ENCODE measurements around the gene KIRREL1. TPM values are rescaled to one million over a fixed set of nuclear protein-coding genes. Genes with fewer than 3 reads are reported as not detected.

KIRREL1 gene
- total RNA-seq, 2 donors from 2014 or later, result 5.8 to 12.8 TPM

GRCh38 chr1:158147401-158147800, 154.0 kb downstream of the KIRREL1 start:
- intact Hi-C loops (cut with DNase I), result no loop called here
- Histone ChIP-seq H3K4me1 (peaks cover 7% of the 10 kb centered on the region), H3K27me3 (no peaks in the 10 kb centered on the region), H3K9me3 (no peaks in the 10 kb centered on the region), H3K27ac (no peak overlapping the region), H3K36me3 (no peaks in the 10 kb centered on the region), H3K4me3 (no peak overlapping the region), H3K9ac (ENCODE audit: low read depth in 2 of 2, low read length in 2 of 2) (no peak overlapping the region)
- TF ChIP-seq CTCF (IDR thresholded peaks at IDR 0.05), result no peak
- no peak for DNase-seq

GRCh38 chr1:158147869-158148268, 154.4 kb downstream of the KIRREL1 start:
- H3K4me1 ChIP-seq, result peaks cover 7% of the 10 kb centered on the region
- no peak for TF ChIP-seq CTCF (IDR thresholded peaks at IDR 0.05)
- H3K4me3 ChIP-seq, result no peak overlapping the region
- no peak for DNase-seq
- no peaks in the 10 kb centered on the region for H3K9me3 ChIP-seq
- intact Hi-C loops (cut with DNase I), result no loop called here
- no peaks in the 10 kb centered on the region for H3K36me3 ChIP-seq
- no peak overlapping the region for H3K9ac ChIP-seq (ENCODE audit: low read depth in 2 of 2, low read length in 2 of 2)
- H3K27ac ChIP-seq, result peak overlapping the region; percentile 11
- no peaks in the 10 kb centered on the region for H3K27me3 ChIP-seq

GRCh38 chr1:158148468-158148867, 155.0 kb downstream of the KIRREL1 start:
- Histone ChIP-seq H3K9ac (ENCODE audit: low read depth in 2 of 2, low read length in 2 of 2) (no peak overlapping the region), H3K4me1 (peaks cover 7% of the 10 kb centered on the region), H3K4me3 (no peak overlapping the region), H3K27ac (peak overlapping the region; percentile 11), H3K36me3 (no peaks in the 10 kb centered on the region), H3K27me3 (no peaks in the 10 kb centered on the region), H3K9me3 (no peaks in the 10 kb centered on the region)
- no peak for TF ChIP-seq CTCF (IDR thresholded peaks at IDR 0.05)
- intact Hi-C loops (cut with DNase I), result no loop called here
- DNase-seq, result no peak

- DNase-seq, result no peak
- H3K36me3 ChIP-seq, result no peaks in the 10 kb centered on the region
- H3K27me3 ChIP-seq, result no peaks in the 10 kb centered on the region
- H3K9ac ChIP-seq (ENCODE audit: low read depth in 2 of 2, low read length in 2 of 2), result no peak overlapping the region
- H3K4me3 ChIP-seq, result peak overlapping the region; percentile 31
- TF ChIP-seq CTCF (IDR thresholded peaks at IDR 0.05), result no peak
- peak overlapping the region; percentile 24 for H3K27ac ChIP-seq
- H3K4me1 ChIP-seq, result peaks cover 7% of the 10 kb centered on the region
- intact Hi-C loops (cut with DNase I), result no loop called here
- no peaks in the 10 kb centered on the region for H3K9me3 ChIP-seq
Measured at GRCh38 chr1:158149175-158149574, 155.7 kb downstream of the KIRREL1 start.

Other genes with a start within 250 kb of the KIRREL1 start
- under 1 TPM; 0.10 to 0.40 TPM for gene FCRL2, start 216.5 kb upstream of the KIRREL1 start, total RNA-seq
- under 1 TPM in 1 of 2 donors, not detected in 1; 0.07 TPM for gene FCRL1, start 173.5 kb upstream of the KIRREL1 start, total RNA-seq
- gene CD5L, start 151.8 kb upstream of the KIRREL1 start, total RNA-seq, result not detected
- gene CD1D, start 187.2 kb downstream of the KIRREL1 start, total RNA-seq, result 1 to 10 TPM; 4.6 to 7.9 TPM

All from colonic mucosa (tissue), 4 donors.